Fibroblast of lung (primary cell): ENCODE data around the gene TRERF1. TPM values are rescaled to one million over a fixed set of nuclear protein-coding genes. Genes with fewer than 3 reads are reported as not detected.
A peak's percentile ranks its signal among the peaks of the same experiment; 100 is the strongest.

Source experiments
- DNase-seq, 2 donors: peaks; one replicate each; pipeline versions ENCODE4 v3.0.0 to v3.0.0-alpha.2; 2010; ENCODE audit warnings: low read depth in 2 of 2
- H2AFZ ChIP-seq: 2 replicates; pipeline ENCODE4 v1.5.1; 2012; ENCODE audit warnings: low read length, control low read depth, inconsistent platforms
- H3K27ac ChIP-seq: 2 replicates; pipeline ENCODE4 v1.5.1; 2011; ENCODE audit warnings: low read length, control low read depth; ENCODE audit not compliant: insufficient read depth
- H3K27me3 ChIP-seq: 2 replicates; pipeline ENCODE4 v1.5.1; 2011; ENCODE audit warnings: mild to moderate bottlenecking, low read length; ENCODE audit not compliant: control insufficient read depth, insufficient read depth
- H3K36me3 ChIP-seq: 2 replicates; pipeline ENCODE4 v1.5.1; 2011; ENCODE audit warnings: low read length; ENCODE audit not compliant: control insufficient read depth, insufficient read depth
- H3K4me1 ChIP-seq: 2 replicates; pipeline ENCODE4 v1.5.1; 2011; ENCODE audit warnings: low read length; ENCODE audit not compliant: control insufficient read depth, insufficient read depth; ENCODE audit errors: extremely low read depth
- H3K4me2 ChIP-seq: 2 replicates; pipeline ENCODE4 v1.5.1; 2011; ENCODE audit warnings: low read length, control low read depth; ENCODE audit not compliant: insufficient read depth; ENCODE audit errors: extremely low read depth
- H3K4me3 ChIP-seq, 4 experiments: fragments of 200-600 bp in 1 of 4; sonication (generic) in 1 of 4; replicated peaks in 1 of 4; 2 replicates each; pipeline ENCODE4 v1.5.1; 2011 to 2016; ENCODE audit warnings: low read length in 4 of 4, low read depth in 3 of 4, mild to moderate bottlenecking in 3 of 4, control low read depth in 2 of 4, inconsistent platforms in 1 of 4, mixed read lengths in 1 of 4; ENCODE audit not compliant: insufficient read depth in 1 of 4; ENCODE audit errors: control extremely low read depth in 1 of 4
- H3K79me2 ChIP-seq: 2 replicates; pipeline ENCODE4 v1.5.1; 2012; ENCODE audit warnings: mild to moderate bottlenecking, low read length, inconsistent platforms; ENCODE audit not compliant: control insufficient read depth, insufficient read depth
- H3K9ac ChIP-seq: 2 replicates; pipeline ENCODE4 v1.5.1; 2011; ENCODE audit warnings: mild to moderate bottlenecking, low read length, control low read depth; ENCODE audit not compliant: insufficient read depth
- H3K9me3 ChIP-seq: 2 replicates; pipeline ENCODE4 v1.5.1; 2012; ENCODE audit warnings: low read depth, low read length; ENCODE audit not compliant: control insufficient read depth, insufficient read depth
- H4K20me1 ChIP-seq: 2 replicates; pipeline ENCODE4 v1.5.1; 2011; ENCODE audit warnings: low read length; ENCODE audit not compliant: control insufficient read depth, insufficient read depth; ENCODE audit errors: extremely low read depth
- EZH2 ChIP-seq: IDR thresholded peaks from 2 replicates; pipeline ENCODE4 v1.5.1; 2012; ENCODE audit warnings: low read length, control low read depth, mild to moderate bottlenecking; ENCODE audit errors: missing control alignments
- polyA plus RNA-seq, 2 donors: library from polyadenylated mRNA; depleted of rRNA in 1 of 2; stranded (reverse) in 1 of 2; unstranded in 1 of 2; fragments of >200 nt; gene quantifications; 2 replicates each; pipeline ENCODE4 v1.2.1, GENCODE V29; 2011 to 2012; ENCODE audit warnings: missing spikeins in 1 of 2
- total RNA-seq: library from RNA; depleted of rRNA; stranded (reverse); fragments of >200 nt; gene quantifications from 2 replicates; pipeline ENCODE4 v1.2.1, GENCODE V29; 2014
- TF ChIP-seq, protein P1 (sequence below), 2 donors: IDR thresholded peaks in 1 of 2; conservative IDR thresholded peaks in 1 of 2; 1 replicate in 1 of 2; 2 replicates in 1 of 2; pipeline ENCODE4 v1.5.1; 2011 to 2012; ENCODE audit warnings: low read length in 2 of 2, control low read depth in 1 of 2, inconsistent platforms in 1 of 2, low read depth in 1 of 2, mild to moderate bottlenecking in 1 of 2

The TRERF1 gene
- total and polyA plus RNA-seq, 2 donors (not counting 1 experiment from before 2014, with no cell fraction given), result 6.3 to 8.3 TPM

DNA sequence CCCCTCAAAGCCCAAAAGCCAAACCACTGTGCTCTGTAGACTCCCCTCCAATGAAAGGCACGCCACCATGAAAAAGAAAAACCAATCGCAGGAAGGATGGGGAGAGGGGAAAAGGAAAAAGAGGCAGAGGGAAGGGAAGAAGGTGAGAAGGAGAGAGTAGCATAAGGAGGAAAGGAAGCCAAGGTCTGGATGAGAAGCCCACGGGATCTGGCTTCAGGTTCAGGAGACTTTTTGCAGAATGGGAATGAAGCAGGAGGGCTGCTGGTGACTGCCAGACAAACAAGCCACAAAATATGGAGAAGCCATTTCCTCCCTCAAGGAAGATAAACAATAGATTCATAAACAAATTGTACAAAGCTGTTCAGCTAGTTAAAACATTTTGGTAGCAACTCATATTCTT is 155.1 kb downstream of the TRERF1 start:
- Histone ChIP-seq H3K4me2 (no peak overlapping the region), H3K27ac (no peak overlapping the region), H3K4me3 (no peak overlapping the region), H3K27me3 (no peaks in the 10 kb centered on the region), H3K9me3 (no peaks in the 10 kb centered on the region), H2AFZ (no peak overlapping the region), H4K20me1 (no peaks in the 10 kb centered on the region), H3K9ac (no peak overlapping the region), H3K79me2 (peaks cover 4% of the 10 kb centered on the region), H3K4me1 (peaks cover 11% of the 10 kb centered on the region), H3K36me3 (no peaks in the 10 kb centered on the region)
- peak in 1 of 2 donors; percentile 25 for DNase-seq
- TF ChIP-seq, protein P1, sequence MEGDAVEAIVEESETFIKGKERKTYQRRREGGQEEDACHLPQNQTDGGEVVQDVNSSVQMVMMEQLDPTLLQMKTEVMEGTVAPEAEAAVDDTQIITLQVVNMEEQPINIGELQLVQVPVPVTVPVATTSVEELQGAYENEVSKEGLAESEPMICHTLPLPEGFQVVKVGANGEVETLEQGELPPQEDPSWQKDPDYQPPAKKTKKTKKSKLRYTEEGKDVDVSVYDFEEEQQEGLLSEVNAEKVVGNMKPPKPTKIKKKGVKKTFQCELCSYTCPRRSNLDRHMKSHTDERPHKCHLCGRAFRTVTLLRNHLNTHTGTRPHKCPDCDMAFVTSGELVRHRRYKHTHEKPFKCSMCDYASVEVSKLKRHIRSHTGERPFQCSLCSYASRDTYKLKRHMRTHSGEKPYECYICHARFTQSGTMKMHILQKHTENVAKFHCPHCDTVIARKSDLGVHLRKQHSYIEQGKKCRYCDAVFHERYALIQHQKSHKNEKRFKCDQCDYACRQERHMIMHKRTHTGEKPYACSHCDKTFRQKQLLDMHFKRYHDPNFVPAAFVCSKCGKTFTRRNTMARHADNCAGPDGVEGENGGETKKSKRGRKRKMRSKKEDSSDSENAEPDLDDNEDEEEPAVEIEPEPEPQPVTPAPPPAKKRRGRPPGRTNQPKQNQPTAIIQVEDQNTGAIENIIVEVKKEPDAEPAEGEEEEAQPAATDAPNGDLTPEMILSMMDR (conservative IDR thresholded peaks at IDR 0.05 in 1 of 2, IDR thresholded peaks at IDR 0.05 in 1 of 2; ENCODE audit: low read depth in 1 of 2, low read length in 2 of 2), result no peak
- no peak for TF ChIP-seq EZH2

DNA sequence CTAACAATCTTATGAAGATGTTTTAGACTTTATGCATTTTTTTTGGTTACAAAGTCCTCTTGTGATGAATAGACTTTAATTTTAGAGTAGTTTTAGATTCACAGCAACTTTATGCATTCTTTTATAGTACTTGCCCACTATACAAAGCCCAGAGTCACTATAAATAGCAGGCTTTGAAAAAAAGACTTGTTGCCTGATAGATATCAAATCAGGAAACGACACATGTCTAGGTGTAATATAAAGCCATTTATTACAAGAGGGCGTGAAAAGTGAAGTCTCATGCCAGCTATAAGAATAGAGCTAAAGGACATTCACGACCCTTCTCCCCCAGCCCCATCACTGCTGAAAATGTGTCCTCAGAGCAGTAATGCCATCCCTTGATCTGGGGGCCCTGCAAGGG is 156.0 kb downstream of the TRERF1 start:
- H3K79me2 ChIP-seq, result peaks cover 4% of the 10 kb centered on the region
- DNase-seq, result no peak
- no peak overlapping the region for H2AFZ ChIP-seq
- no peaks in the 10 kb centered on the region for H3K9me3 ChIP-seq
- no peak for TF ChIP-seq EZH2
- TF ChIP-seq, protein P1 (conservative IDR thresholded peaks at IDR 0.05 in 1 of 2, IDR thresholded peaks at IDR 0.05 in 1 of 2; ENCODE audit: low read depth in 1 of 2, low read length in 2 of 2), result no peak
- H3K36me3 ChIP-seq, result no peaks in the 10 kb centered on the region
- H3K4me2 ChIP-seq, result no peak overlapping the region
- peaks cover 11% of the 10 kb centered on the region for H3K4me1 ChIP-seq
- H3K27ac ChIP-seq, result no peak overlapping the region
- H3K27me3 ChIP-seq, result no peaks in the 10 kb centered on the region
- H3K4me3 ChIP-seq, result no peak overlapping the region
- H4K20me1 ChIP-seq, result no peaks in the 10 kb centered on the region
- no peak overlapping the region for H3K9ac ChIP-seq

- Histone ChIP-seq H3K4me3 (no peak overlapping the region), H3K4me2 (no peak overlapping the region), H3K27ac (no peak overlapping the region), H3K4me1 (peaks cover 11% of the 10 kb centered on the region), H3K9ac (no peak overlapping the region), H3K79me2 (peaks cover 4% of the 10 kb centered on the region), H3K27me3 (no peaks in the 10 kb centered on the region), H4K20me1 (no peaks in the 10 kb centered on the region), H3K36me3 (no peaks in the 10 kb centered on the region), H2AFZ (no peak overlapping the region), H3K9me3 (no peaks in the 10 kb centered on the region)
- TF ChIP-seq, protein P1 (conservative IDR thresholded peaks at IDR 0.05 in 1 of 2, IDR thresholded peaks at IDR 0.05 in 1 of 2; ENCODE audit: low read depth in 1 of 2, low read length in 2 of 2), result no peak
- no peak for TF ChIP-seq EZH2
- DNase-seq, result no peak
Observed at GRCh38 chr6:42295181-42295580, 156.5 kb downstream of the TRERF1 start.
